Measurements from ENCODE around the gene HCST.
A peak's percentile ranks its signal among the peaks of the same experiment; 100 is the strongest.

Gene HCST

DNA sequence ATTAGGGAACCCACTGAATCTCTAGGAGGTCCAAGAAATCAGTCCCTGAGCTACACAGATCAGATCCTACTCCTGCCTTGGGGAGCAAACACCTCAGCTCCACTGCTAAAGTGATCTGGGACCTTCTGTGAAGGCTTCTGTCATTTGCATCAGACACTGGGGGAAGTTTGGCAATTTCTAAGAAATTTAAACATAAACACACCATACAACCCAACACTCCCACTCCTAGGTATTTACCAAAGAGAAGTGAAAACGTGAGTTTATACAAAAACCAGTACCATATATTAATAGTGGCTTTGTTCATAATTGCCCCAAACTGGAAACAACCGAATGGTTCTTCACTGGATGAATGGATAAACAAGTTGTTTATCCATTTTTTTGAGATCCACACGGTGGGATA is 13.1 kb downstream of the HCST start:
- no peaks in the 10 kb centered on the region for H3K4me1 ChIP-seq (ENCODE audit: control insufficient read depth, insufficient read depth, low read length)
- no peaks in the 10 kb centered on the region for H3K27me3 ChIP-seq (ENCODE audit: control insufficient read depth, insufficient read depth, low read length, poor library complexity, severe bottlenecking)
- no peak overlapping the region for H3K4me3 ChIP-seq (ENCODE audit: insufficient read depth, low read depth, low read length)
- no peak overlapping the region for H3K27ac ChIP-seq (ENCODE audit: insufficient read depth, low read depth, low read length, poor library complexity, severe bottlenecking)
- 83 to 95% methylated on average over 2 to 3 of the region's 3 CpGs for WGBS, 2 experiments
- H3K9me3 ChIP-seq (ENCODE audit: control insufficient read depth, low read length), result no peaks in the 10 kb centered on the region
- no peaks in the 10 kb centered on the region for H3K36me3 ChIP-seq (ENCODE audit: control insufficient read depth, insufficient read depth, low read length)

- H3K9me3 ChIP-seq (ENCODE audit: control insufficient read depth, low read length), result no peaks in the 10 kb centered on the region
- no peak overlapping the region for H3K27ac ChIP-seq (ENCODE audit: insufficient read depth, low read depth, low read length, poor library complexity, severe bottlenecking)
- 92 to 93% methylated on average over 11 of the region's 11 CpGs for WGBS, 2 experiments
Observed at GRCh38 chr19:35919306-35919705, 17.0 kb downstream of the HCST start.

GRCh38 chr19:35921012-35921411 is 18.7 kb downstream of the HCST start:
- no peaks in the 10 kb centered on the region for H3K4me1 ChIP-seq (ENCODE audit: control insufficient read depth, insufficient read depth, low read length)
- 90 to 94% methylated on average over 6 of the region's 6 CpGs for WGBS, 2 experiments
- H3K27ac ChIP-seq (ENCODE audit: insufficient read depth, low read depth, low read length, poor library complexity, severe bottlenecking), result no peak overlapping the region
- H3K9me3 ChIP-seq (ENCODE audit: control insufficient read depth, low read length), result no peaks in the 10 kb centered on the region
- no peak overlapping the region for H3K4me3 ChIP-seq (ENCODE audit: insufficient read depth, low read depth, low read length)
- H3K36me3 ChIP-seq (ENCODE audit: control insufficient read depth, insufficient read depth, low read length), result no peaks in the 10 kb centered on the region
- no peaks in the 10 kb centered on the region for H3K27me3 ChIP-seq (ENCODE audit: control insufficient read depth, insufficient read depth, low read length, poor library complexity, severe bottlenecking)

More at GRCh38 chr19:35919306-35919705, 17.0 kb downstream of the HCST start:
- H3K4me3 ChIP-seq (ENCODE audit: insufficient read depth, low read depth, low read length), result no peak overlapping the region
- H3K36me3 ChIP-seq (ENCODE audit: control insufficient read depth, insufficient read depth, low read length), result no peaks in the 10 kb centered on the region
- H3K4me1 ChIP-seq (ENCODE audit: control insufficient read depth, insufficient read depth, low read length), result no peaks in the 10 kb centered on the region
- no peaks in the 10 kb centered on the region for H3K27me3 ChIP-seq (ENCODE audit: control insufficient read depth, insufficient read depth, low read length, poor library complexity, severe bottlenecking)

DNA sequence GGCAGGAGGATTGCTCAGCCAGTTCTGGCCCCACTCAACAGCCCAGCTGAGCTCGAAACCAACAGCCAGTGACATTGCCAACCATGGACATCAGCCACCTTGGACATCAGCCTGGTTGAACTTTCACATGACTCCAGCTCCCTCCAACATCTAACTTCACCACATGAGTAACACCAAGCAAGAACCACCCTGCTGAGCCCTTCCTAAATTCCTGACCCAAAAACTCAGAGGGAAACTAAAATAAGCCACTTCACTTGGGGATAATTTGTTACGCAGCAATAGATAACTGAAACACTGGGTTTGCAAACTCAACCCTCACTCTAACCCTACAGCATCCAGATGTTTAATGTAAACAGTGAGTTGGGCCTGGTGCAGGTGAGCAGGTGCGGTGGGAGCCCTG is 23.2 kb downstream of the HCST start:
- H3K36me3 ChIP-seq (ENCODE audit: control insufficient read depth, insufficient read depth, low read length), result no peaks in the 10 kb centered on the region
- H3K27me3 ChIP-seq (ENCODE audit: control insufficient read depth, insufficient read depth, low read length, poor library complexity, severe bottlenecking), result no peaks in the 10 kb centered on the region
- H3K27ac ChIP-seq (ENCODE audit: insufficient read depth, low read depth, low read length, poor library complexity, severe bottlenecking), result no peak overlapping the region
- WGBS, 2 experiments, result 91 to 97% methylated on average over 3 of the region's 3 CpGs
- no peaks in the 10 kb centered on the region for H3K4me1 ChIP-seq (ENCODE audit: control insufficient read depth, insufficient read depth, low read length)
- no peak overlapping the region for H3K4me3 ChIP-seq (ENCODE audit: insufficient read depth, low read depth, low read length)
- no peaks in the 10 kb centered on the region for H3K9me3 ChIP-seq (ENCODE audit: control insufficient read depth, low read length)

- Histone ChIP-seq H3K36me3 (ENCODE audit: control insufficient read depth, insufficient read depth, low read length) (no peaks in the 10 kb centered on the region), H3K4me1 (ENCODE audit: control insufficient read depth, insufficient read depth, low read length) (peaks cover 6% of the 10 kb centered on the region), H3K4me3 (ENCODE audit: insufficient read depth, low read depth, low read length) (no peak overlapping the region), H3K27me3 (ENCODE audit: control insufficient read depth, insufficient read depth, low read length, poor library complexity, severe bottlenecking) (no peaks in the 10 kb centered on the region), H3K9me3 (ENCODE audit: control insufficient read depth, low read length) (no peaks in the 10 kb centered on the region), H3K27ac (ENCODE audit: insufficient read depth, low read depth, low read length, poor library complexity, severe bottlenecking) (no peak overlapping the region)
- WGBS, 2 experiments, result 90 to 94% methylated on average over 5 of the region's 5 CpGs
Observed at GRCh38 chr19:35928507-35928906, 26.2 kb downstream of the HCST start.

DNA sequence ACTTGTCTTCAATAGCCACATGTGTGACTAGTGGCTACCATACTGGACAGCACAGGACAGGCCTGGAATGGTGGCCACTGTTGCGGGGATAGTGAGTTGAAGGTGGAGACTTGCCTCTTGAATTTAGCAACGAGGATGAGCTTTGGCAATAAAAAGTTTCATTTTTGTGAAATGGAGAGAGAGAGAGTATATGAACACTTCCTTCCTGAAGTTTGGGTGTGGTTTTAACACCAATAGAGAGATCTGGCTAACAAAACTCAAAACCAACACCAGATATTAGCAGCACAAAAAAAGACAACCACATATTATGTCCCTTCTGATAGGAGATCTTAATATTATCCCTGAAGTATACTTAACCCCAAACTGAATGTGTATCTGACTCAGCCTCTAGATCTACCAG is 27.5 kb downstream of the HCST start:
- Histone ChIP-seq H3K9me3 (ENCODE audit: control insufficient read depth, low read length) (no peaks in the 10 kb centered on the region), H3K4me3 (ENCODE audit: insufficient read depth, low read depth, low read length) (no peak overlapping the region), H3K27me3 (ENCODE audit: control insufficient read depth, insufficient read depth, low read length, poor library complexity, severe bottlenecking) (no peaks in the 10 kb centered on the region), H3K36me3 (ENCODE audit: control insufficient read depth, insufficient read depth, low read length) (no peaks in the 10 kb centered on the region), H3K4me1 (ENCODE audit: control insufficient read depth, insufficient read depth, low read length) (peaks cover 6% of the 10 kb centered on the region), H3K27ac (ENCODE audit: insufficient read depth, low read depth, low read length, poor library complexity, severe bottlenecking) (no peak overlapping the region)
- WGBS, 2 experiments, result 97 to 98% methylated on average over 2 of the region's 2 CpGs

- no peaks in the 10 kb centered on the region for H3K36me3 ChIP-seq (ENCODE audit: control insufficient read depth, insufficient read depth, low read length)
- H3K4me1 ChIP-seq (ENCODE audit: control insufficient read depth, insufficient read depth, low read length), result peaks cover 6% of the 10 kb centered on the region
- no peaks in the 10 kb centered on the region for H3K9me3 ChIP-seq (ENCODE audit: control insufficient read depth, low read length)
- WGBS, 2 experiments, result 2% methylated on average over 47 of the region's 47 CpGs
- H3K27ac ChIP-seq (ENCODE audit: insufficient read depth, low read depth, low read length, poor library complexity, severe bottlenecking), result no peak overlapping the region
- no peaks in the 10 kb centered on the region for H3K27me3 ChIP-seq (ENCODE audit: control insufficient read depth, insufficient read depth, low read length, poor library complexity, severe bottlenecking)
- H3K4me3 ChIP-seq (ENCODE audit: insufficient read depth, low read depth, low read length), result peak overlapping the region; percentile 20
Observed at GRCh38 chr19:35931161-35931873, 29.0 kb downstream of the HCST start.

- 8% methylated on average over 9 of the region's 9 CpGs for WGBS, 2 experiments
- H3K27ac ChIP-seq (ENCODE audit: insufficient read depth, low read depth, low read length, poor library complexity, severe bottlenecking), result no peak overlapping the region
- peak overlapping the region; percentile 1 for H3K4me3 ChIP-seq (ENCODE audit: insufficient read depth, low read depth, low read length)
- H3K36me3 ChIP-seq (ENCODE audit: control insufficient read depth, insufficient read depth, low read length), result no peaks in the 10 kb centered on the region
- H3K4me1 ChIP-seq (ENCODE audit: control insufficient read depth, insufficient read depth, low read length), result peaks cover 6% of the 10 kb centered on the region
- no peaks in the 10 kb centered on the region for H3K9me3 ChIP-seq (ENCODE audit: control insufficient read depth, low read length)
- H3K27me3 ChIP-seq (ENCODE audit: control insufficient read depth, insufficient read depth, low read length, poor library complexity, severe bottlenecking), result no peaks in the 10 kb centered on the region
Observed at GRCh38 chr19:35931874-35932202, 29.5 kb downstream of the HCST start.

DNA sequence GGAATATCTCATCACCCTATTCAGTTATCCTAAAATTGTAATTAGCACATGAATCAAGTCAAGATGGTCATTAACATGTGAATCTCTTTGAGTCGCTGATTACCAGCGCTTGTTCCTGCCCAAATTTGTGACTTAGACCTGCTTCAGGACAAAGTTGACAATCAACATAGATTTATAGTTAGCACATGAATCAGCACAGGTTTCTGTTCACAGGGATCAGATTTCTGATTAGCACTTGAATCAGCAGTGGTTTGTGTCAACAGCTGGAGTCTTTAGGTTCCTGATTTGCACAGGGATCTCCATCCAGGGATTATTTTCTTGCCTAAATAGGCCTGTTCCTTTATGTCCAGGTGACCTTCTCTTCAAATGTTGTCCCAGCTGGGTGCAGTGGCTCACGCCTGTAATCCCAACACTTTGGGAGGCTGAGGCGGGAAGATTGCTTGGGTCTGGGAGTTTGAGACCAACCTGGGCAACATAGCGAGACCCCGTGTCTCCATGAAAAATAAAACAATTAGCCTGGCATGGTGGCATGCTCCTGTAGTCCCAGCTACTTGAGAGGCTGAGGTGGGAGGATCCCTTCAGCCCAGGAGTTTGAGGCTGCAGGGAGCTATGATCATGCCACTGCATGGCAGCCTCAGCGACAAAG is 30.1 kb downstream of the HCST start:
- H3K4me3 ChIP-seq (ENCODE audit: insufficient read depth, low read depth, low read length), result no peak overlapping the region
- no peaks in the 10 kb centered on the region for H3K36me3 ChIP-seq (ENCODE audit: control insufficient read depth, insufficient read depth, low read length)
- H3K27ac ChIP-seq (ENCODE audit: insufficient read depth, low read depth, low read length, poor library complexity, severe bottlenecking), result no peak overlapping the region
- H3K4me1 ChIP-seq (ENCODE audit: control insufficient read depth, insufficient read depth, low read length), result peaks cover 6% of the 10 kb centered on the region
- 59 to 65% methylated on average over 7 of the region's 7 CpGs for WGBS, 2 experiments
- no peaks in the 10 kb centered on the region for H3K27me3 ChIP-seq (ENCODE audit: control insufficient read depth, insufficient read depth, low read length, poor library complexity, severe bottlenecking)
- no peaks in the 10 kb centered on the region for H3K9me3 ChIP-seq (ENCODE audit: control insufficient read depth, low read length)

GRCh38 chr19:35935911-35936737 is 33.8 kb downstream of the HCST start, which contains the start of gene LRFN3:
Gene LRFN3, plus strand, starts transcription at chr19:35936374. Its CDS starts 3,052 bp downstream, at chr19:35939426.
- 8 to 10% methylated on average over 68 of the region's 68 CpGs for WGBS, 2 experiments
- Histone ChIP-seq H3K36me3 (ENCODE audit: control insufficient read depth, insufficient read depth, low read length) (peaks cover 9% of the 10 kb centered on the region), H3K4me3 (ENCODE audit: insufficient read depth, low read depth, low read length) (peak within 1 kb of the TSS; percentile 59), H3K9me3 (ENCODE audit: control insufficient read depth, low read length) (no peaks in the 10 kb centered on the region), H3K27me3 (ENCODE audit: control insufficient read depth, insufficient read depth, low read length, poor library complexity, severe bottlenecking) (no peaks in the 10 kb centered on the region), H3K4me1 (ENCODE audit: control insufficient read depth, insufficient read depth, low read length) (peaks cover 5% of the 10 kb centered on the region), H3K27ac (ENCODE audit: insufficient read depth, low read depth, low read length, poor library complexity, severe bottlenecking) (no peak within 1 kb of the TSS)

All from ectodermal cell (in vitro differentiated cells).